Progenitor cell of endocrine pancreas (in vitro differentiated cells): ENCODE results near the gene SPTLC2. TPM values are rescaled to one million over a fixed set of nuclear protein-coding genes. Genes with fewer than 3 reads are reported as not detected.

Experiments used
- DNase-seq: peaks from one replicate; pipeline ENCODE4 v3.0.0; 2021; ENCODE audit warnings: low spot score; ENCODE audit not compliant: unreplicated experiment
- H3K27ac Mint-ChIP-seq: 2 replicates; pipeline ENCODE4 v1.8.0; 2021; ENCODE audit warnings: mild to moderate bottlenecking, moderate library complexity, mixed read lengths
- H3K27me3 Mint-ChIP-seq: 2 replicates; pipeline ENCODE4 v1.8.0; 2021; ENCODE audit warnings: mixed read lengths
- H3K36me3 Mint-ChIP-seq: 2 replicates; pipeline ENCODE4 v1.8.0; 2022; ENCODE audit warnings: mixed read lengths; ENCODE audit not compliant: insufficient read depth
- H3K4me1 Mint-ChIP-seq: 2 replicates; pipeline ENCODE4 v1.8.0; 2021; ENCODE audit warnings: low read depth, mixed read lengths
- H3K4me3 Mint-ChIP-seq: 2 replicates; pipeline ENCODE4 v1.8.0; 2021; ENCODE audit warnings: low read depth, mild to moderate bottlenecking, moderate library complexity, mixed read lengths
- H3K9me3 Mint-ChIP-seq: 2 replicates; pipeline ENCODE4 v1.8.0; 2021; ENCODE audit warnings: low read depth, mixed read lengths
- CTCF ChIP-seq: fragments of 200-600 bp; sonication (generic); IDR thresholded peaks from one replicate; pipeline ENCODE4 v1.5.0; 2021; ENCODE audit warnings: antibody characterized with exemption, mild to moderate bottlenecking; ENCODE audit not compliant: unreplicated experiment
- total RNA-seq: library from RNA; stranded (reverse); gene quantifications from 2 replicates; pipeline ENCODE4 v1.2.1, GENCODE V29; 2021

The SPTLC2 gene
- total RNA-seq, 1 donor from 2014 or later, result 53.6 TPM

- no peak for DNase-seq
- TF ChIP-seq CTCF, result no peak
- Mint-ChIP-seq H3K4me1 (no peaks in the 10 kb centered on the region), H3K36me3 (peaks cover 10% of the 10 kb centered on the region), H3K4me3 (no peak overlapping the region), H3K27ac (no peak overlapping the region), H3K9me3 (no peaks in the 10 kb centered on the region), H3K27me3 (no peaks in the 10 kb centered on the region)
Measured at GRCh38 chr14:77559381-77559780, 57.1 kb downstream of the SPTLC2 start.

- no peak overlapping the region for H3K27ac Mint-ChIP-seq
Measured at GRCh38 chr14:77557391-77557790, 59.0 kb downstream of the SPTLC2 start.

GRCh38 chr14:77556946-77557345, 59.5 kb downstream of the SPTLC2 start:
- no peak for TF ChIP-seq CTCF
- Mint-ChIP-seq H3K9me3 (no peaks in the 10 kb centered on the region), H3K27ac (no peak overlapping the region), H3K4me1 (no peaks in the 10 kb centered on the region), H3K4me3 (no peak overlapping the region), H3K27me3 (no peaks in the 10 kb centered on the region), H3K36me3 (peaks cover 9% of the 10 kb centered on the region)
- DNase-seq, result no peak

More at GRCh38 chr14:77557391-77557790, 59.0 kb downstream of the SPTLC2 start:
- Mint-ChIP-seq H3K36me3 (peaks cover 10% of the 10 kb centered on the region), H3K9me3 (no peaks in the 10 kb centered on the region), H3K4me1 (no peaks in the 10 kb centered on the region), H3K27me3 (no peaks in the 10 kb centered on the region), H3K4me3 (no peak overlapping the region)
- TF ChIP-seq CTCF, result no peak
- no peak for DNase-seq

GRCh38 chr14:77554816-77555599, 61.4 kb downstream of the SPTLC2 start:
- DNase-seq, result no peak
- no peak overlapping the region for H3K4me3 Mint-ChIP-seq
- no peak for TF ChIP-seq CTCF
- no peak overlapping the region for H3K27ac Mint-ChIP-seq
- peaks cover 8% of the 10 kb centered on the region for H3K36me3 Mint-ChIP-seq
- no peaks in the 10 kb centered on the region for H3K27me3 Mint-ChIP-seq
- H3K9me3 Mint-ChIP-seq, result no peaks in the 10 kb centered on the region
- H3K4me1 Mint-ChIP-seq, result no peaks in the 10 kb centered on the region

GRCh38 chr14:77554207-77554606, 62.2 kb downstream of the SPTLC2 start:
- no peak for TF ChIP-seq CTCF
- no peaks in the 10 kb centered on the region for H3K27me3 Mint-ChIP-seq
- H3K4me1 Mint-ChIP-seq, result no peaks in the 10 kb centered on the region
- no peaks in the 10 kb centered on the region for H3K9me3 Mint-ChIP-seq
- no peak for DNase-seq
- no peak overlapping the region for H3K27ac Mint-ChIP-seq
- peaks cover 8% of the 10 kb centered on the region for H3K36me3 Mint-ChIP-seq
- no peak overlapping the region for H3K4me3 Mint-ChIP-seq
